Type B pancreatic cell (in vitro differentiated cells): ENCODE data around the gene UHMK1. TPM values are rescaled to one million over a fixed set of nuclear protein-coding genes. Genes with fewer than 3 reads are reported as not detected.

ENCODE experiments used
- DNase-seq: peaks from one replicate; pipeline ENCODE4 v3.0.0; 2021; ENCODE audit warnings: mixed read lengths; ENCODE audit not compliant: unreplicated experiment; ENCODE audit errors: extremely low spot score
- H3K27ac Mint-ChIP-seq: 2 replicates; pipeline ENCODE4 v1.8.0; 2021; ENCODE audit warnings: mild to moderate bottlenecking, mixed read lengths
- H3K27me3 Mint-ChIP-seq: 2 replicates; pipeline ENCODE4 v1.8.0; 2021; ENCODE audit warnings: mixed read lengths
- H3K36me3 Mint-ChIP-seq: 2 replicates; pipeline ENCODE4 v1.8.0; 2021; ENCODE audit warnings: mixed read lengths
- H3K4me1 Mint-ChIP-seq: one replicate; pipeline ENCODE4 v1.8.0; 2021; ENCODE audit warnings: mixed read lengths; ENCODE audit not compliant: unreplicated experiment
- H3K4me3 Mint-ChIP-seq: 2 replicates; pipeline ENCODE4 v1.8.0; 2021; ENCODE audit warnings: mild to moderate bottlenecking, mixed read lengths
- H3K9me3 Mint-ChIP-seq: 2 replicates; pipeline ENCODE4 v1.8.0; 2021; ENCODE audit warnings: mixed read lengths
- total RNA-seq: library from RNA; stranded (reverse); gene quantifications from 2 replicates; pipeline ENCODE4 v1.2.1, GENCODE V29; 2021; ENCODE audit warnings: low replicate concordance
- TF ChIP-seq, protein P1 (sequence below): fragments of 200-600 bp; sonication (generic); conservative IDR thresholded peaks from 2 replicates; pipeline ENCODE4 v1.5.0; 2021; ENCODE audit warnings: antibody characterized with exemption, mild to moderate bottlenecking

The UHMK1 gene
- total RNA-seq, 1 donor from 2014 or later, result 23.3 TPM

GRCh38 chr1:162573136-162573535 lies 75.5 kb downstream of the UHMK1 start:
- Mint-ChIP-seq H3K27me3 (no peaks in the 10 kb centered on the region), H3K4me3 (no peak overlapping the region), H3K27ac (no peak overlapping the region), H3K9me3 (no peaks in the 10 kb centered on the region), H3K4me1 (peaks cover 6% of the 10 kb centered on the region), H3K36me3 (peaks cover 15% of the 10 kb centered on the region)
- no peak for DNase-seq
- TF ChIP-seq, protein P1, sequence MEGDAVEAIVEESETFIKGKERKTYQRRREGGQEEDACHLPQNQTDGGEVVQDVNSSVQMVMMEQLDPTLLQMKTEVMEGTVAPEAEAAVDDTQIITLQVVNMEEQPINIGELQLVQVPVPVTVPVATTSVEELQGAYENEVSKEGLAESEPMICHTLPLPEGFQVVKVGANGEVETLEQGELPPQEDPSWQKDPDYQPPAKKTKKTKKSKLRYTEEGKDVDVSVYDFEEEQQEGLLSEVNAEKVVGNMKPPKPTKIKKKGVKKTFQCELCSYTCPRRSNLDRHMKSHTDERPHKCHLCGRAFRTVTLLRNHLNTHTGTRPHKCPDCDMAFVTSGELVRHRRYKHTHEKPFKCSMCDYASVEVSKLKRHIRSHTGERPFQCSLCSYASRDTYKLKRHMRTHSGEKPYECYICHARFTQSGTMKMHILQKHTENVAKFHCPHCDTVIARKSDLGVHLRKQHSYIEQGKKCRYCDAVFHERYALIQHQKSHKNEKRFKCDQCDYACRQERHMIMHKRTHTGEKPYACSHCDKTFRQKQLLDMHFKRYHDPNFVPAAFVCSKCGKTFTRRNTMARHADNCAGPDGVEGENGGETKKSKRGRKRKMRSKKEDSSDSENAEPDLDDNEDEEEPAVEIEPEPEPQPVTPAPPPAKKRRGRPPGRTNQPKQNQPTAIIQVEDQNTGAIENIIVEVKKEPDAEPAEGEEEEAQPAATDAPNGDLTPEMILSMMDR, result no peak

- TF ChIP-seq, protein P1, result no peak
- DNase-seq, result no peak
- Mint-ChIP-seq H3K4me3 (no peak overlapping the region), H3K36me3 (peaks cover 19% of the 10 kb centered on the region), H3K4me1 (no peaks in the 10 kb centered on the region), H3K27ac (no peak overlapping the region), H3K9me3 (no peaks in the 10 kb centered on the region), H3K27me3 (no peaks in the 10 kb centered on the region)
Observed at GRCh38 chr1:162578071-162578700, 80.6 kb downstream of the UHMK1 start.

DNA sequence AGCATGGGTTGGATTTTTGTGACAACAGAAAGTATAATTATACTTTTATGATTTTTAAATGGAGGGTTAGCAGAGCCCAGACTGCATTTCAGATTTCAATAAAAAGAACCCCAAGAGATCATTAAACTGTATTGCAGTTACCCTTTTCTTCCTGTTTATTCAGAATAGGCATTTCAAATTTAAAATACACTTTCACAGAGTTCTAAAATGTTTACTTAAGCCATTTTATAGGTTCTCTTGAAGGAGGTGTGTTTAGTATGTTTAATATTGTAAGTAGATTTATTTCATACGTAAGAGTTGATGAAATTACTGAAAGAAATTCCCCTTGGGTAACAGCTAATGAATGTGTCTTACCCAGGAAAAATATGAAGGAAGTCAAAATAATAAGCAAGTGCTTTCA lies 81.3 kb downstream of the UHMK1 start:
- Mint-ChIP-seq H3K27me3 (no peaks in the 10 kb centered on the region), H3K36me3 (peaks cover 19% of the 10 kb centered on the region), H3K4me3 (no peak overlapping the region), H3K9me3 (no peaks in the 10 kb centered on the region), H3K4me1 (no peaks in the 10 kb centered on the region), H3K27ac (no peak overlapping the region)
- TF ChIP-seq, protein P1, result no peak
- DNase-seq, result no peak

Other genes starting within 250 kb of the UHMK1 start
- not detected in 2 replicates for gene SPATA46, start 121.0 kb upstream of the UHMK1 start, total RNA-seq
- gene C1orf226, start 116.1 kb upstream of the UHMK1 start, total RNA-seq, result 12.6 and 15.8 TPM in 2 replicates
- not detected in 2 replicates for gene SH2D1B, start 85.7 kb upstream of the UHMK1 start, total RNA-seq
- gene UAP1, start 63.9 kb downstream of the UHMK1 start, total RNA-seq, result 26.8 and 31.6 TPM in 2 replicates
- gene DDR2, start 134.6 kb downstream of the UHMK1 start, total RNA-seq, result 1.8 and 54.4 TPM in 2 replicates